ENCODE data around the gene RGR.

- no peak for TF ChIP-seq CTCF (IDR thresholded peaks at IDR 0.05)
- TF ChIP-seq POLR2A (IDR thresholded peaks at IDR 0.05) = no peak
These were observed 16.5 kb downstream of the RGR start for GRCh38 chr10:84261236-84261915.
